OCI-M2 (cell line): ENCODE data around the gene GMCL2.

Experiments used
- DNase-seq: peaks from one replicate; lab custom pipeline; 2025; ENCODE audit not compliant: unreplicated experiment; lab: John Stamatoyannopoulos, UW

Gene GMCL2

DNA sequence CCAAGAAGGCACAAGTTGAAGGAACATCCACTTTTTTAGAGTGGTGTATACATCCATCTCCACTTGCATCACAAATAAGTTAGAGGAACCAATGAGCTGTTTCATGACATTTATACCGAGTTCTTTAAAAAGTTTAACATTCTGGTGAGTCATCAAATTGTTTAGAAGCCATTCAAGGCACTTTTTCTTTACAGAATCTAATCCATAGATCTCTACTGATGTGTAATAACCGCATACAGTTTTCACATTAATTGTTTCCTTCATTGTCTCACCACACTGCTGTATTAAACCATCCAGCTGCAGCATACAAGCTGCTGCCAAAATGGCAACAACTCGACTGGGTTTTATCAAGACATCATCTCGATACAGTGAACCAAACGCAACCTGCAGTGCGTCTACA is 744 bp downstream of the GMCL2 start:
- DNase-seq = no peak

DNA sequence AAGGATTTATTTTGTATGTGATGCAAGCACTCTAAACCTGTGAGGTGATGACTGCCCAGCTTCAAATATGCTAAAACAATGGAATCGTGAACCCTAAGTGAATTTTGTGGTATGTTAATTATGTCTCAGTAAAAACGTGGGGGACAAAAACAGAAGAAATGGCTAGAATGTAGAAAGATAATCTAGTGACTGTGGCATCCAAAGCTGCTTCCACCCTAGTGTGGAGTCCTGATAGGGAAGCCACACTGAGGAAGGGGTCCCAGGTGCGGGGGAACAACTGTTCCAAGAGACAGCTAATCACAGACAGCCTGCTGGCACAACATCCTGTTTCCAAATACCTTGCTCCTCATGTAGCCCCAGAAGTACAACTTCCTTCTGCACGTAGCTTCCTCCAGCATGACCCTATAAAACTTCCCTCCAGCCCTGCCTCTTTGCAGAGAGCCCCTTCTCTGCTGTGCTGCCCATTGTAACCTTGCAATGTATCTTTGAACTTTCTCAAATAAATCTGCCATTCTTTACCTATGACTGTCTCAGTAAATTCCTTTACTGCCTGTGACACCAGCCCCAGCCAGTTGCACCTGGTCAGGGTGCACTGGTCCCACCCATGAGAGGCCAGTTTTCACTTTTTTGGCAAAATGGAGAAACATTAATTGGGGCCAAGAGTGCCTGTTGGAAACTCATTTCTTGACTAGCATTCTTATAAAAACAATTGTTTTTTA is 4.9 kb downstream of the GMCL2 start:
- DNase-seq = peak; percentile 76

- DNase-seq = no peak
Observed at GRCh38 chr5:178180141-178180863, 6.9 kb downstream of the GMCL2 start.

- no peak for DNase-seq
Observed at GRCh38 chr5:178177569-178177968, 9.6 kb downstream of the GMCL2 start.

DNA sequence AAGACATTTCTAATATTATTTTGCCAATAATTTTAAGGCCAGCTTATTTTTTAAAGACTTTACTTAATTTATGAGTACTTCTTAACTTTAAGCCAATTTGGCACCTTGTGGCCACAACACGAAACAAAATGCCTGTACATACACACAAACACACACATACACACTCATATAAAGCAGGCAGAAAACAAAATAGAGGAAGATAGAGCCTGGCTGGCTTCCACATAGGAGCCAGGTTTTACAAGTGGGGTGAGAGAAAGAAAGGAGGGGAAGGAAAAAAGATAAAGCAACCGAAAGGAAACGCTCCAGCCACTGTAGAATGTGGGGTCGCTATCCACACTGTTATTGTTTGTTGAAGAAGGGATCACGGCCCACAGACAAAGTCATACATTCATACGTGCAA is 10.4 kb downstream of the GMCL2 start:
- DNase-seq = no peak

- no peak for DNase-seq
Observed at GRCh38 chr5:178174456-178174855, 12.7 kb downstream of the GMCL2 start.

- no peak for DNase-seq
Observed at GRCh38 chr5:178170455-178170854, 16.7 kb downstream of the GMCL2 start.

DNA sequence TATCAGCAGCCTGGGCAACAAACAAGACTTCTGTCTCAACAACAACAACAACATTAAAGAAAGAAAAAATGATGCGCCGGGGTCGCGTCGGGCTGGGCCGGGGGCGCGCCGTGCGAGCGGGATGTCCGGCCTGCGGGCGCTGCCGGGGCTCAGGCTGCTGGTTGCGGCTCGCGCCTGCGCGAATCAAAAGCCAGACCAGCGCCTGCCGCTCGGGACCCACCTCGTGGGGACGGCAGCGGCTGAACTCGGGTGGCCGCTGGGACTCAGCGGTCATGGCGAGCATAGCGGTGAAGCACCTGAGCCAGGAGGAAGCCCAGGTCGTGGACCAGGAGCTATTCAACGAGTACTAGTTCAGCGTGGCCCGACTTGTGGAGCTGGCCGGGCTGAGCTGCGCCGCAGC is 21.6 kb downstream of the GMCL2 start:
- DNase-seq = no peak

DNA sequence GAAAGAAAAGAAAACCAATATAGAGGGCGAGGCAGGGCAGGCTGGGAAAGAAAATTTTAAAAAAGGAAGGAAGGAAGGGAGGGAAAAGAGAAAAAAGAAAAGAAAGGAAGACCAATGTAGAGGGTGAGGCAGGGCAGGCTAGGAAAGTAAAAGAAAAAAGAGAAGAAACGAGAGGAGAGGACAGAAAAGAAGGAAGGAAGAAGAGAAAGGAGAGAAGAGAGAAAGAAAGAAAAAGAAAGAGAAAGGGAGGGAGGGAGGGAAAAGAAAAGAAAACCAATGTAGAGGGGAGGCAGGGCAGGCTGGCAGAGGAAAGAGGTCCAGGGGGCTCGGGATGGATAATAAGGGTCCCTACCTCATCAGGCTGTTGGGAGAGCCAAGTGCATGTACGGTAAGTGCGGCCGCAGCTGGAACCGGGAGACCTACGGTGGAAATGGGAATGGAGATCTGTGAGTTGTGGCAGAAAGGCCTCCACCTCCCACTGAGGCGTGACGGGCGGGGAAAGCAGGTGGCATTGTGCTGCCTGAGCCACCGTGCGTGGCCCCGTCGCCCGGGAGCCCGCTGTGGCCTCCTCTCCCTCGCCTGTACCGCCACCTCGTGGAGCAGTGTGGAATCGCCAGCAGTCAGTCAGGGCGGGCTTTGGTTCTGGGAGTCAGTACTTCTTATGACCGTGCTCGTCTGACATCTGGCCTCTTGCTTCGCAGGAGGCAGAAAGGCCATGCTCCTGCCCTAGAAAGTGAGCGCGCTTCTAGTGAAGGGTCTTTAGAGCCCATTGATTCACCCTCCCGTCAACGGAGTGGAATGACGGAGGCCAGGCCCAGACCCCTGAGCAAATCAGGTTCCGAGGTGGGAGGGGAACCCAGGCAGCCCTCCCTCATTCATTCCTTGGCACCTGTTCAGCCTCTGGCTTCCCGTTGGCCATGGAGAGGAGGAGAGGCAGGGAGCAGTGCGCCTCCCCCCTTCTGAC is 23.1 kb downstream of the GMCL2 start:
- peak; percentile 58 for DNase-seq

DNA sequence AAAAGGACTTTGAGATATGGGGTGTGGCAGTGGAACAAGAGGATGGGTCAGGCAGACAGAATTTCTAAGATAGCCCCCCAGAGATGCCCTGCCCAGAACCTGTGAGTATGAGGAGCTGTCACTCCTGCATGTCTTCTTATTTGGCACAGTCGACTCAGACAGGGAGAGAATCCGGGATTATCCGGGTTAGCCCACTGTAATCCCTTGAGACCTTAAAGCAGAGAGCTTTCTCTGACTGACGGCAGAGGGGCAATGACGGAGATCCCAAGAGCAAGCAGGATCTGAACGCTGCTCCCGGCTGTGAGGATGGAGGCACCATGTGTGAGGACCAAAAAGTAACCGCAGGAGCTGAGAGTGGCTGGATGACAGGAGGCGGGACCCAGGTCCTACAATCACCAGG is 24.7 kb downstream of the GMCL2 start:
- no peak for DNase-seq

GRCh38 chr5:178160176-178160575 is 27.0 kb downstream of the GMCL2 start:
- DNase-seq = no peak

DNA sequence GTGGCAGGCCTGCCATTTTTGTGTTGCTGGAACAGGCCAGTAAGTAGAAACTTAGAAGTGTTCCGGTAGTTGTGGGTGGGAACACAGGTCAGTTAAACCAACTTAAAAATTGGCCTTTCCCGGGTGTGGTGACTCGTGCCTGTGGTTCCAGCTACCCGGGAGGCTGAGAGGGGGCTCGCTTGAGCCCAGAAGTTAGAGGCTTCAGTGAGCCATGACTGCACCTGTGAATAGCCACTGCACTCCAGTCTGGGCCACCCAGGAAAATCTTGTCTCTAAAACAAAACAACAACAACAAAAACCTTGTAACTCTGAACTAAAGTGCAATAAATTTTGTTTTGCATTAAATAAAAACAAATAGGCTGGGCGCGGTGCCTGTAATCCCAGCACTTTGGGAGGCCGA is 32.1 kb downstream of the GMCL2 start:
- DNase-seq = no peak

DNA sequence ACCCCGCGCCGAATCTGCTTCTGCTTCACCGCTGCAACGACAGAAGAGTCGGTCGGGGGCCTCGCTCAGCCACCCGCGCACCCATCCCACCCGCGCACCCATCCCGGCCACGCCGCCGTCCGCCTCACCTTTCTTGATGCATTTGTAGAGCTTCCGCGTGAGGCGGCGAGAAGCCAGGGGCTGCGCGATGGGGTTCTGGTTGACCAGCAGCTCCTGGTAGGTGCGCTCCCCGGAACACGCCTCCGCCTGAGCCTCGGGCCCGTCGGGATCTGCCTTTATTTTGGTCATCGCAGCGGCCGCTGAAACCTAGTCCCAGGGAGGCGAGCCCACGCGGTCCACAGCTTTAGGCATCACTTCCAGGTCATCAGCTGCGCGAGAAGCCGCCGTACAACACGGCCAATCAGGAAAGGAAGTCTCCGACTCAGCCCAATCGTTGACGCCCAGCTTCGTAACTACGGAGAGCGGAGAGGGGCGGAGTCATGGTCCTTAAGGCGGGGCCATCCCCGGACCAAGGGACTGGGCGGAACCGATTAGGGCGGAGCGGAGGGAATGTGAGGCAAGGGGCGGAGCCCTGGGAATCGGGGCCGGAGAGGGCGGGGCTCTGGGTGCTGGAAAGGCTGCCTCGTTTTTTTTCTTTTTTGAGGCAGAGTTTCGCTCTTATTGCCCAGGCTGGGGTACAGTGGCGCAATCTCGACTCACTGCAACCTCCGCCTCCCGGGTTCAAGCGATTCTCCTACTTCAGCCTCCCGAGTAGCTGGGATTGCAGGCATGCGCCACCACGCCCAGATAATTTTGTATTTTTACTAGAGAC is 33.4 kb downstream of the GMCL2 start, which contains the start of gene NHP2:
TSS of gene NHP2 (minus strand) at position 356 of the 811 bp plus-strand sequence. CDS start at position 288, 68 bp downstream.
- peak; percentile 92 for DNase-seq

DNA sequence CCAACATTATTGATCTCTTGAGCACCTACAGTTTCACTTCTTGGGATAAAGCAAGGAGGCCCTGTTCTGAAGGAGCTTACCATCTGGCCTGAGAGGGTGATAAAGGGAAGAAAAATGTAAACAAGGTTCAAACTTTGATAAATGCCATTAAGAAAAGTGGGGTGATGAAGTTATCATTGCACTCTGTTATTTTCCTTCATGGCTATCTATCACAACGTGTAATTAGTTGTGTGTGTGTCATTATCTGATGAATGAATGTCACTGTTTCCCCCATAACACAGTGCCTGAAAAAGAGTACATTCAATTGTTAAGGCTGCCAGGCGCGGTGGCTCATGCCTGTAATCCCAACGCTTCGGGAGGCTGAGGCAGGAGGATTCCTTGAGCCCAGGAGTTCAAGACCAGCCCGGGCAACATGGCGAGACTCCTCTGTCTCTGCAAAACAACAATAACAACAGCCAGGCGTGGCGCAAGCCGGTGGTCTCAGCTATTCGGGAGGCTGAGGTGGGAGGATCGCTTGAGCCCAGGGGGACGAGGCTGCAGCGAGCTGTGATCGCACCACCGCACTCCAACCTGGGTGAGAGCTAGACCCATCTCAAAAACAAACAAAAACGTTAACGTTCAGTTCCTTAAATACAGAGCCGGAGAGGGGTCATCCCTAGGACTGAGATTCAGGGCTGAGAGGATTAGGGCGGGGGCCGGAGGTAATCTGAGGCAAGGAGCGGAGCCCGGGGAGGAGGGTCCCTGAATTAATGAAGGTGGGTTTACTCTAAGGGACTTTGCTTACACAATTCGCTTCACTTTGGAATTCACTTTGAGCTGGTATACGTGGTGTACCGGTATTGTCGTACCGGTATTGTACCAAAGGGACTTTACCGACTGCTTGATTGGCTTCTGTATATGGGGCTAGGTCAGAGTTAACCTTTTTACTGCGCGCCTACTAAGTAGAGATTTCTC is 34.4 kb downstream of the GMCL2 start:
- DNase-seq = no peak

GRCh38 chr5:178150977-178151734 is 36.0 kb downstream of the GMCL2 start:
- DNase-seq = no peak

DNA sequence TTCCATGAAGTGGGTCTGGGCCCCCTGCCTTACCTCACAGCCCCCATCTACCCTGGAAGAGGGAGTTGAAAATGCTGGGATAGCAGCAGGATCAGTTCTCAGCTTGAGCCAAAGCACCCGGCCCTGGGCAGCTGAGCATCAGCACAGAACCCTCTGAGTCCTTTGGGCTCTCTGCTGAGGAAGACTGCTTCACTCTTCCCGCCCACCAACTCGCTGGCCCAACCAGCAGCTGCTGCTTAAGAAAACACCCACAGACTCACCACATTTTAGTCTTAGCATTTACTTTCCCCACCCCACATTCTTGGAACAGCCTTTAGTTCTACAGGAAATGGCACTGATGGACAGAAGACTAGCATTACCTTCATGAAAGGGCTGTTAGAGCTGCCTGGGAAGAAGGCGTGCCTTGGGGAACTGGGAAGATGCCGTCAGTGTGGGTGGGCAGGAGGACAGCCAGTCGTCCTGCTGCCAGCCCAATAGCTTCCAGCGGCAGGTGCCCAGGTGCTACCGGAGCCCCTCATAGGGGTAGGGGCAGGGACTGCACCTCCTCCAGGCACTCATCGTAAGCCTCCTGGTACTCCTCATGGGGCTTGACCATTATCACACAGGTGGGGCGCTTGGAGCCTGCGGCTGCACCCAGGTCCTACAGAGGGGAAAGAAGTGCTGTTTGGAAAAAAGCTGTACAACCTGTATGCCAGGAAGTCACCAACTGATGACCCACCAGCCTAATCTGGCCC is 37.8 kb downstream of the GMCL2 start:
- DNase-seq = no peak

- no peak for DNase-seq
Observed at GRCh38 chr5:178147406-178147805, 39.8 kb downstream of the GMCL2 start.
